GM21576 (cell line): Measurements from ENCODE around the gene SERPINH1.
"Not testable (repeated sequence)": the region's sequence is repeated elsewhere in the genome, so short reads cannot be mapped to it uniquely, and the experiment has no call there.

Source experiments
- ATAC-seq: cut with Tn5 transposase; IDR thresholded peaks from one replicate; pipeline ENCODE4 v1.9.1; 2021; ENCODE audit warnings: mild to moderate bottlenecking, moderate library complexity; ENCODE audit not compliant: unreplicated experiment

SERPINH1 gene

DNA sequence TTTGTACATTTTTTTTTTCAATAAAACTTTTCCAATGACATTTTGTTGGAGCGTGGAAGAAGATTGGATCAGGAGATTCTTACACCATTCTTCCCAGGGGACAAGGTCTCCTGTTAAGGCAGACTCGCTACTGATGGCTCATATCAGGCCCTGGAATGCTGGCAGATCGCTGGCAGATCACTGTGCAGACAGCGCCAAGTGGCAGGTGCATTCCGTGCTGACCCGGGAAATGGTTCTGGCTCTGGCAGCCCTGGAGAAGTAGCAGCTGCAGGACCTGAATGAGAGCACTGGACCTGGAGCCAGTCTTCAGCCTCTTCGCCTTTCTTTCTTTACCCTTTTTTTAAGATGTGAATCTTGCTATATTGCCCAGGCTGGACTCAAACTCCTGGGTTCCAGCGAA is 10.7 kb downstream of the SERPINH1 start:
- no peak for ATAC-seq

GRCh38 chr11:75574698-75575602 is 12.9 kb downstream of the SERPINH1 start:
- no peak for ATAC-seq

DNA sequence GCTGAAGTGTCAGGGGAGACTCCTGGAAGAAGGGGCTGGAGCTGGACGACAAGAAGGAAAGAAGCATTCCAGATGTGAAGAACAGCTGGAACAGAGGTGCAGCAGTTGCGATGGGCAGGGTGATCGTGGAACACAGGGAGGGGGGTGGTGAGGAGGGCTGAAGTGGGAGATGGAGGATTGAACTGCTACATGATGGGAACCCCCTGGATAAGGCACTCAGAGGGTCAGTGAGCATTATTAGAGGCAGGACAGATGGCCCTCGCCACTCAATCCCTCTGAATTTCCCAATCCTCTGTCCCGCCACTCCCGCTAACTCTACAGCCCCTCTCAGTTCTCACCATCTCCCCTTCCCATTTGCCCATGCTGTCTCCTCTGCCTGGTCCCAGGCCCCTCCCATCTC is 14.0 kb downstream of the SERPINH1 start:
- ATAC-seq, result peak; percentile 6

DNA sequence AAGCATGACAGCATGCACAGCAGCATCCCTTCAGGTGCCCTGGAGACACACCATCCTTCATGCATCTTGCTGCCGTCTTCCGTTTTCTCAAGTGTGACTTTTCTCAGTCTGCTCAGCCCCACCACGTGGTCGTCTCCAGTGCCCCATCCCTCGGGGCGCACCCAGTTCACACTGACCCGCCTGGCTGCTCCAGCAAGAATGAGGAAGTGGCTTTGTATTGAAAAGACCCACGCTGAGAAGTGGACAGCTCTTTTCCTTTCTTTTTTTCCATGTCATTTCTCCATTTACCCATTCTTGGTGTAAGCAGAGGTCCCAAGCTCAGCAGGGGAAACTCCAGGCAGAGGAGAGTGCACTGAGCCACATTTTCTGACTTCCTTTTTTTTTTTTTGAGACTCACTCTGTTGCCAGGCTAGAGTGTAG is 14.5 kb downstream of the SERPINH1 start:
- peak; percentile 60 for ATAC-seq

DNA sequence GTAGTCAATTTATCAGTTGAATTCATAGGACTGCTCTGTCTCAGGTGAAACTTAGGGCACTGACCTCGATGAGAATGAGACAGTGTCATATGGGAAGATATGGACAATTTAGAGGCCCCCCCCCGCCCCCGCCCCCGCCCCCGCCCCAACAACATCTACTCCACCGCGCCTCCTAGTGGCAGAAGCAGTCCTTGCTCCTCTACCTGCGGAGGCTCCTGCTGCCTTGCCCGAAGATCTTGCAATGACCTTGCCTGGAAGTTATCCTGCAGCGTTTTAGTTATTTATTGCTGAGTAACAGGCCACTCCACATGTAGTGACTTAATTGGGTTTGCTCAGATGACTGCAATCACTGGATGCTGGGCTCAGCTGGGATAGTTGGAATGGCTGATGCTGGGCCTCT is 15.2 kb downstream of the SERPINH1 start:
- ATAC-seq, result no peak

DNA sequence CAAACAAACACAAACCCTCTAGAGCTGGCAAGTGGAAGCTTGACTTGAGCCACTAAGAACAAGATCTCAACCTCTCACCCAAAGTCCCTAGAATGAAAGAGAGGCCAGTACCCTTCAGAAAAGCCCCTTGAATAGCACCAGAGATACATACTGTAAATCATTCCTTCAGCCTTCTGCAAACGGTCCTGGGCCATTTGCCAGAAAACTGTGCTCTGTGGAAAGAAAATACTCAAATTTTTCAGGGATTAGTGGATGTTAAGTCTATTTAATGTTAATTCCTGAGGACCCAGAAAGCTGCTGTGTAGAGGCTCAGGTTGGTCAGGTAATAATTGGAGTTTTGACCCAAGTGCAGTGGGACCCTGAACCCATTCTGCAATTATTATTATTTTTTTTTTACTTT is 16.9 kb downstream of the SERPINH1 start:
- ATAC-seq, result no peak

DNA sequence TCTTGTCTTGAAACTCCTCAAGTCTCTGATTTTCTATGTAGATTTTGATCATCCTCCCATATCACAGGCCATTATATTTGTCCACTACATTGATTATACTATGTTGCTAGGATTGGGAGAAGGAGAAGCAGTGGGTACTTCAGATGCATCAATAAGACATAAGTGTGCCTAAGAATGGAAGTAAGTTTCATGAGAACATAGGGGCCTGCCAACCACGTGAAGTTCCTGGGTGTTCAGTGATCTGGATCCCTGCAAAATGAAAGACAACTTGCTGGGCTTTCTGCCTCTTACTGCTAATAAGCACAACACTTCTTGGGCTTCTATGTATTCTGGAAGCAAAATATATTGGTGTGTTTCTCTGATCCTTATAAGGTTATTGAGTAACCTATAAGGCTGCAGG is 17.8 kb downstream of the SERPINH1 start:
- ATAC-seq, result no peak

GRCh38 chr11:75582506-75582894 is 20.4 kb downstream of the SERPINH1 start:
- no peak for ATAC-seq

GRCh38 chr11:75582895-75583717 is 21.1 kb downstream of the SERPINH1 start:
- ATAC-seq, result peak; percentile 42

- no peak for ATAC-seq
Observed at GRCh38 chr11:75583718-75584658, 21.9 kb downstream of the SERPINH1 start.

DNA sequence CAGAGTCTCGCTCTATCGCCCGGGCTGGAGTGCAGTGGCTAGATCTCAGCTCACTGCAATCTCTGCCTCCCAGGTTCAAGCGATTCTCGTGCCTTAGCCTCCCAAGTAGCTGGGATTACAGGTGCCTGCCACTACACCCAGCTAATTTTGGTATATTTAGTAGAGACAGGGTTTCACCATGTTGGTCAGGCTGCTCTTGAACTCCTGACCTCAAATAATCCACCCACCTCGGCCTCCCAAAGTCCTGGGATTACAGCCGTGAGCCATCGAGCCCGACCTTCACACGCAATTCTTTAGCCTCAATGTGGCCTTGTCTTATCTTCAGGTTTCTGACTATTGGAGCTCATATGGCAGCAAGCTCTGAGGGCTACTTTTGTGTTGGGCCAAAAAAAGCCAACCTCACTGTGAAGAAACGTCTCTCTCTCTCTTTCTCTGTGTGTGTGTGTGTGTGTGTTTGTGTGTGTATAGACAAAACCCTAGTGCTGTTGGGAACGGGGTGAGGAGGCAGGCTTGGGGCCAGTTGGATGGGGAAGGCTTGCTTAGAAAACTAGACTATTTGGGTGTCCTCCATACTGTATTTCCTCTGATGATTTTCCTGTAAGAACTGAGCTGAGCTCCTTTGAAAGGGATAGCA is 22.7 kb downstream of the SERPINH1 start:
- ATAC-seq, result not testable (repeated sequence)

DNA sequence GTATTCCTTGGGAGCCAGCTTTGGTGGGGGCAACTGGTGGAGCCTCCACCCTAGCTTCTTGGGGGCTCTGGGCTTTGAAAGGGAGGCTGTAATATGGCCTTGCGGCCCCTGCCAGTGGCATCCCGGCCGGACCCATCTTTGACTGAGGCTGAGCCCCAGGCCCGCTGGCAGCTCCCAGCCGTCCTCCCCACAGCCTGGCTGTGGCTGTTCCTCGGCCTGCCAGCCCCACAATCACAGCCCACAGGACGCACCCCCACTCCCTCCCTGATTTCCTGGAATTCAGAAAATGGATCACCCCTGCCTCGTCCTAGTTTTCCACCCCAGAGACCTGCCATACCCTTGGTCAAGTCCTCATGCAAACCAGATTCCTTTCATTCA is 23.2 kb downstream of the SERPINH1 start:
- ATAC-seq, result no peak

DNA sequence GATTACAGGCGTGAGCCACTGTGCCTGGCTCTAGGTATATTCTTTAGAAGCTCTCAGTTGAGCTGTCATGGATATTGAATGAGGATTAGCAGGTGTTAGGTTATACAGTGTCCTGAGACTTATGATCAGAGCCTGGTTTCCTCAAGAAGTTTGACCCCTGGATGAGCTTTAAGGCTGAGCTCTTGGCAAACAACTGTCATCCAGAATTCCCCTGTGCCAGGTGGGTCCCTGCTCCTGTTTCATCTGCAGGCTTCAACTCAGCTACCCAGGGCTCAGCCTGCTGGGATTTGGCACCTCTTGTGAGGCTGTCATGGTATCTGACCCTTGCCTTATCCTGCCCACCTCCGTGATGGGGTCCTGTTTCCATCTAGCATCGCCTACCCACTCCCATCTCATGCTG is 24.3 kb downstream of the SERPINH1 start:
- ATAC-seq, result no peak

DNA sequence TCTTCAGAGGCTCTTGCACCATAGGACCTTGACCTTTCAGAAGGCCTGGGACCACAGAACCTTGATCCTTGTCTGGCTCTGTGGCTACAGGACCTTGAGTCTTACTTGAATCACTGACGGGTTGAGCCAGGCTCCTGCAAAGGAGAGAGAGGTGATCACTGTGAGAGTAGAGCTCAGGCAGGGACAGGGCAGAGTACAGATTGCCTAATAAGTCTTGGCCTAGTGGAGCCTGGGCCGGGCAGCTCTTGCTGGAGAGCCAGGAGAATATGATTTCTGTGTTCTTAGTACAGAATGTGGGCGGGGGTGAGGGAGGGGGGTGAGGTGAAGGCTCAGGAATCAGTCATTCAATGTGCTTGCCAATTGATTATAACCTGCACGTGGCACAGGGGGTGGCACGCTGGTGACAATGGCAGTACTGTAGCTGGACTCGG is 26.0 kb downstream of the SERPINH1 start:
- ATAC-seq, result no peak

DNA sequence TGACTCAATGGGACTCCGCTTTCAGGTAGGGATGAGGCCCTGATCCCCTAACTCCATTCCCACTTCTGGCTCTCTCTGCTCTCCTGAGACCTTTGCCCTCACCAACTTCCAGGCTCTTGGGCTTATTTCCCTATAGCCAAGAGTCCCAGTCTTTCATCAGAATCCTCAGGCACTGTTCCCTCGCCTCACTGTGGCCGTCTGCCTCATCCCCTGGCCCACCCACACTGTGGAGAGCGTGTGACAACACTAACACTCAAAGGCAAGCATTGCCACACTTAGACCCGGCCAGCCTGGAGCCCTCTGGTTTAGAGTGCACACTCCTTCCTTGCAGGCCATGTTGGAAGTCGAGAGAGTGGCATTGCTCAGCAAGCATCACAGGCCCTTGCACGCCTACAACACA is 27.0 kb downstream of the SERPINH1 start:
- no peak for ATAC-seq

- ATAC-seq, result no peak
Observed at GRCh38 chr11:75589933-75590332, 27.9 kb downstream of the SERPINH1 start.

DNA sequence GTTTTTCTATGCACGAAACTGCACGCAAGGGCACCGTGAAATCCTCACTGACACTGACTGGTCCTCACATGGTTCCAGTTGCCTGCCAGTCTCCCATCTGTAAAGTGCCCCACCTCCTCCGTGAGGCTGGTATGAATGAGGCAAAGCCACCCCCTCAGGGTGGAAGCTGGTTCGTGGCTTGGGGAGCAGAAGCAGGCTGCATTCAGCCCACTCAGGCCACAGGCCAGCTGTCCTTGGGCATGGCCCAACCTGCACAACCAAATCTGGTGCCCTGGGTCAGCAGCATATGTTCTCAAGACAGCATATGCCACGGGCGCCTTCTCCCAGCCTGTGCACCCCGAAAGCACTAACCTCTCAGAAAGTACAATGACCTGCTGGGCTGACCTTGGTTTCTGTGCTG is 29.3 kb downstream of the SERPINH1 start:
- no peak for ATAC-seq

GRCh38 chr11:75591966-75592365 is 29.9 kb downstream of the SERPINH1 start:
- ATAC-seq, result no peak

DNA sequence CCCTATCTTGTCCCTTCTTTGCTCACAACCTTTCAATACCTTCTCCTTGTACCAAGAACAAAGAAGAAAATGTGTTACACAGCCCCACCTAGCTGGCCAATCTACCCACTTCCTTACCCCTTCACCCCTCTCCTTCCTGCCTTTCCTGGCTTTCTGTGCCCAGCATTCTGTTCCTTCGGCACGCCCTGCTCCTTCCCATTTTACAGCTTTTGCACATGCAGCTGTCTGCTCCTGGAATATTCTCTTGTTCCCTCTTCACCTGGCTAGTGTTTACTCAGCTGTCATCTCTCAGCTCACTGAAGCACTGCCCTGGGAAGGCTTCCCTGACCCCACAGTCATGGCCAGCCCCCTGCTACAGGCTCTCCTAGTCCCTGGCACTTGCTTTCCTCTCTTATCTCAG is 30.7 kb downstream of the SERPINH1 start:
- no peak for ATAC-seq

DNA sequence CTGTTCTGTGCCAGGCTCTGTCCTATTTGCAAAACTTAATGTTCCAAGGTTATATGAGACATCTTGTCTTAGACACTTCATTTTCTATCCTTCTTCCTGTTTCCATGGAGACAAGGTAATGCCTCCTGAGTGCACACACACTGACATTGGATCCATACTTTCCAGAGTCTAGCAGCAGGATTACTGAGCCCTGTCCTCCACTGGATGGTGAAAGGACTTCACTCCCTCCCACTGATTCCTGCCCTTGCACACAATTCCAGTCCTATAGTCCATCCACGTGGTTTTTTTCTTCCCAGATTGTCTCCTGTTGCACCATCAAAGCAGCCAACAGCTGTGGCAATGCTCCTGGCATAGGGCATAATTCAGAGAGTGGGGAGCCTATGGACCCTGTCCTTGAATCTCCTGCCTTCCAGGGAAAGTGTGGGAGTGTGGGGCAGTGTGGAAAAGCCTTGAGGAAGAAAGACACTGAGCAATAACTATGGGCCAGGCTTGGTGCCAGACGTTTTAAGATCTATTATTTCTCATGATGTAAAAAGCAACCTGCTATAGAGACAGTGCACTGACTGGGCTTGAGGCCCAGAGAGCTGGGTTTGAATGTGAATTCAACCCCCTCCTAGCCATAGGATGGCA is 31.3 kb downstream of the SERPINH1 start:
- no peak for ATAC-seq
